GM21576 (cell line): ENCODE results near the gene JAK3.
A peak's percentile ranks its signal among the peaks of the same experiment; 100 is the strongest.

Experiments used
- ATAC-seq: cut with Tn5 transposase; IDR thresholded peaks from one replicate; pipeline ENCODE4 v1.9.1; 2021; ENCODE audit warnings: mild to moderate bottlenecking, moderate library complexity; ENCODE audit not compliant: unreplicated experiment

The JAK3 gene

DNA sequence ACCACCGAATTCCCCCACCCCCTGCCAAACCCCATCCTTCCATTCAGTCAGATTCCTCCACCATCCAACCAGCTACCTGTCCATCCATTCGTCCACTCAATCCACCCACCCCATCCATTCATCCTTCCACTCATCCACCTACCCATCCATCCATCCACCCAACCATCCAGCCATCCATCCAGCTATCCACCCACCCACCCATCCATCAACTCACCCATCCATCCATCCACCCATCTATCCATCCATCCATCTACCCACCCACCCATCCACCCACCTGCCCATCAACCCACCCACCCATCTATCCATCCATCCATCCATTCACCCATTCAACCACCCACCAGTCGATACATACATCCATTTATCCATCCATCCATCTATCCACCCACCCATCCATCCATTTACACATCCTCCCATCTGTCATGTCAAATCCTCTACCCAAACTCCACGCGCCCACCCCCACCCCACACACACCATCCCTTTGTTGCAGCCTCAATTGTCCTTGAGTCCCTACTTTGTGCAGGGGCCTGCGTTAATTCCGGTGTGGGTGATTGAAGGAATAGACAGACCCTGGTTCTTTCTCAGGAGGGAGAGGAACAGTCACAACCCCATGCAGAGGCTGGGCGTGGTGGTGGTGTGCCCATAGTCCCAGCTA, 18.7 kb upstream of the JAK3 start:
- ATAC-seq = no peak

DNA sequence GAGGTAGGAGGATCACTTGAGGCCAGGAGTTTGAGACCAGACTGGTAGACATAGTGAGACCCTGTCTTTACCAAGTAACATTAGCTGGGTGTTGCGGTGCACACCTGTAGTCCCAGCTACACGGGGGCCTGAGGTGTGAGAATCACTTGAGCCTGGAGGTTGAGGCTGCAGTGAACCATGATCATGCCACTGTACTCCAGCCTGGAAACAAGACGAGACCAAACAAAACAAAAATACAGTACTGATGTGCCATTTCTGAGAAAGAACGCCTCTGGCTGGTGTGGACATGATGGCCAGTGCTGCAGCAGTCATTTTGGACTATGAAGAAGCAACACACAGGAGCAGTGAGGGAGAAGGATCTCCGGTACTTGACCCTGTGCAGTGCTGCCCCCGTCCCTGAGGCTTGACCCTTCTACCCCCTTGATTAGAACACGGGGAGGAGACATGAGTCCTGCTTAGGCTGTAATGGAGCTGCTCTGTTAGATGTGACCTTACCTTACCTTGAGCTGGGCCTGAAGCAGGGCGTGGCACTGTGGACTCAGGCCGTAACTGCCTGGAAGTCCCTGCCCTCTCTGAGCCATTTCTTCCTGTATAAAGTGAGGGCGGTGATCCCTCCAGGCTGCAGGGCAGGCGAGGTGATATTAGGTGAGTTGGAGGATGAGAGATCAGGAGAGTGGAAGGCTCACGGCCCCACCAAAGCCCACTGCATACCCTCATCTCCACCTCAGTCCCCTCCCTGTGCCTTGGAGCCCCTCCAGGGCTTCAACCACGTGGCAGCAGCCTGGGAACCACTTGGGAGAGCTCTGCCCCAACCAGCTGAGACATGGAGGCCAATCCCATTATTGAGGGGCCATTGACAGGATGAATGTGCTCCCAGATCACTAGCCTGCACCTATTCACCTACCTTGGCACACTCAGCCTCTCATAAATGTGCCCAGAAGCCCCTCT, 17.9 kb upstream of the JAK3 start:
- no peak for ATAC-seq

- no peak for ATAC-seq
These were observed 15.9 kb upstream of the JAK3 start for GRCh38 chr19:17863520-17864182.

DNA sequence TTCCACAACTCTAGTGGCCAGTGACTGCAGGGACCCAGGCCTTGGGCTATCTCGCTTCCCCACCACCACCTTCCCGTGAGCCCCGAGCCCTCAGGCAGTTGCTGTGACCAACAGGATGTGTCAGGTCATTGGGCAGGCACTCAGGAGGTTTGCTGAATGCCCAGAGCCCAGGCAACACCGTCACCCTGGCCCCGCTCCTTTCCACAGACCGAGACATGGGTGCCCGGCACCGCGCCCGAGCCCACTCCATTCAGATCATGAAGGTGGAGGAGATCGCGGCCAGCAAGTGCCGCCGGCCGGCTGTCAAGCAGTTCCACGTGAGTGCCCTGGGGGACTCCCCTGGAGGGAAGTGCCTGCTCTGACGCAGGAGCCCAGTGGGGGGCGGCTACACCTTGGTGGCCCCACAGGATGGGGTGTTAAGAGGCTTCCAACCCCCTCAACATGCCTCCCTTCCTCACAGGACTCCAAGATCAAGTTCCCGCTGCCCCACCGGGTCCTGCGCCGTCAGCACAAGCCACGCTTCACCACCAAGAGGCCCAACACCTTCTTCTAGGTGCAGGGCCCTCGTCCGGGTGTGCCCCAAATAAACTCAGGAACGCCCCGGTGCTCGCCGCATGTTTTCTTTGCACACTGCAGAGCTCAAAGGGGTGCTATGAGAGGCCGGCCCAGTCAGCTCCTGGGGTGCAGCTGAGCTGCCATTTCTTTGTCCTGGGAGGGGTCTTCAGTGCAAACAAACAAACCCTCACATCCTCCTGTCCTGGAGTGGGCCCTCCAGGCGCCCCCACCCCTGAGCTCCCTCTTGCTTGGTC, 15.1 kb upstream of the JAK3 start:
- ATAC-seq = no peak

DNA sequence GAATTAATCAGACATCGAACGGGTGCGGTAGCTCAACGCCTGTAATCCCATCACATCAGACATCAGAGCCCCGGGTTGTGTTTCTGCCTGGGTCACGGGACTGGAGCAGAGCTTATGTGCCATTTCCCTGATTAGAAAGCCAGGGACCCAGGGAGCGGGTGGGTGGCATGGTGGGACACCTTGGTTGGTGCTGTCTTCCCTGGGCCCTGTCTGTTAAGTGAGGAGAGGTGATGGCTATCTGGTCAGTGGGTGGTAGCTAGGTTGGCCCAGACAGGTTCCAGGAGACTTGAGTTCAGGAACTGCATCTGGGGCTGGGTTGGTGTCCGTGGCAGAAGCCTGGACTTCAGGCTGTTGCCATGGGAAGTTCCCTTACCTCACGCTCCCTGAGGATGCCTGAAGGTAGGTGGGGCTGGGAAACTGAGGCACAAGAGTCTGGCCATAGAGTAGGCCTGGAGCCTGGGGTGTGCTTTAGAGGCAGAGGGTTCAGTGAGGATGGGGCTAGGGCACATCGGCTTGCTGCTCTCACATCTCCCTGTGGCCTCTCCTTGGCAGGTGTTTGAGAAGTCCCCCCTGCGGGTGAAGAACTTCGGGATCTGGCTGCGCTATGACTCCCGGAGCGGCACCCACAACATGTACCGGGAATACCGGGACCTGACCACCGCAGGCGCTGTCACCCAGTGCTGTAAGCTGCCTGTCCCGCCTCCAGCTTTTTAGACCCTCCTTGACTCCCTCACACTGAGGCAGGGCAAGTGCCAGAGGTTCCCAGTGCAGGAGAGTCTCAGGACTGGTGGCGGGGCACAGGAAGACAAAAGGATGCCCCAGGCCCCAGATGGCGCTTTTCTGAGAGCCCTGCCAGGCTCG, 14.0 kb upstream of the JAK3 start:
- no peak for ATAC-seq

- no peak for ATAC-seq
These were observed 13.2 kb upstream of the JAK3 start for GRCh38 chr19:17860993-17861360.

GRCh38 chr19:17860331-17860992, 12.7 kb upstream of the JAK3 start:
- ATAC-seq = no peak

GRCh38 chr19:17859533-17860330, 11.9 kb upstream of the JAK3 start, which contains the start of gene RPL18A:
Gene RPL18A, plus strand, starts transcription at chr19:17859910. Its CDS starts 47 bp downstream, at chr19:17859957.
- peak; percentile 93 for ATAC-seq

GRCh38 chr19:17855280-17856152, 7.7 kb upstream of the JAK3 start:
- no peak for ATAC-seq

- no peak for ATAC-seq
These were observed 6.3 kb upstream of the JAK3 start for GRCh38 chr19:17854061-17854460.

DNA sequence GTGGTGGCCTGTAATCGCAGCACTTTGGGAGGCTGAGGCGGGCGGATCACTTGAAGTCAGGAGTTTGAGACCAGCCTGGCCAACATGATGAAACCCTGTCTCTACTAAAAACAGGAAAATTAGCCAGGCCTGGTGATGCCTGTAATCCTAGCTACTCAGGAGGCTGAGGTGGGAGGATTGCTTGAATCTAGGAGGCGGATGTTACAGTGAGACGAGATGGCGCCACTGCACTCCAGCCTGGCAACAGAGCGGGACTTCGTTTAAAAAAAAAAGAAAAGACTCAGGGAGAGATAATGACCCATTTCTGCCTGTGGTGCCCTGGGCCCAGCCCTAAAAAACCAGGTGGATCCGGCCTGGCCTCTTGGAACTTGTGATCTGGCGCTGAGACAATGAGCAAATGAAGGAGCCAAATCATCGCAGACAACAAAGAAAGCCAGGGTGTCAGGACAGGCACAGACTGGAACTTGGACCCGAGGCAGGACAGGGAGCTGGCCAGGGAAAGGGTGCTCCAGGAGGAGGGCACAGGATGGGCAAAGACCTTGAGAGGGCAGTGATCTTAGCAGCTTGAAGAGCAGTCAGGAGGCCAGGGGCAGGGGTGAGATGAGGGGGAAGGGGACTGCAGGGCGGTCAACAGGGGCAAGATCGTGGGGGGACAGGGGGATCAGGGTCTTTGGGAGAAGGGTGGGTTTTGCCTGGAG, 962 bp upstream of the JAK3 start:
- ATAC-seq = no peak

DNA sequence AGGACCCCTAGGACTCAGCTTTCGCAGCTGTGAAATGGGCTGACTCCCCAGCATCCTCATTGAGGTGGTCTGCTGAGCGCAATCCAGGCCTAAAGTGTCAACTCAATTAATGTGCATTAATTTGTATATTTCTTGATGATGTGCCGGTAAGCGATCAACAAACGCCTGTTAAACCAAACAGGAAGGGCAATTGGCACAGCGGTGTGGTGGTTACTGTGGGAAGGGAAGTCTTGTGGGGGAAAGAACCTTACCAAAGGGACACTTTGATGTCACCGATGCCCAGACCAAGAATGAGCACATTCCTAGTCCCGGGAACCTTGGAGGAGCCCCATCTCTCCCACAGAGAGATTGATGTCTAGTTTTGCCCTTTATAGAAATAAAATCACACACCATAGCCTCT, 1.6 kb downstream of the JAK3 start:
- no peak for ATAC-seq

DNA sequence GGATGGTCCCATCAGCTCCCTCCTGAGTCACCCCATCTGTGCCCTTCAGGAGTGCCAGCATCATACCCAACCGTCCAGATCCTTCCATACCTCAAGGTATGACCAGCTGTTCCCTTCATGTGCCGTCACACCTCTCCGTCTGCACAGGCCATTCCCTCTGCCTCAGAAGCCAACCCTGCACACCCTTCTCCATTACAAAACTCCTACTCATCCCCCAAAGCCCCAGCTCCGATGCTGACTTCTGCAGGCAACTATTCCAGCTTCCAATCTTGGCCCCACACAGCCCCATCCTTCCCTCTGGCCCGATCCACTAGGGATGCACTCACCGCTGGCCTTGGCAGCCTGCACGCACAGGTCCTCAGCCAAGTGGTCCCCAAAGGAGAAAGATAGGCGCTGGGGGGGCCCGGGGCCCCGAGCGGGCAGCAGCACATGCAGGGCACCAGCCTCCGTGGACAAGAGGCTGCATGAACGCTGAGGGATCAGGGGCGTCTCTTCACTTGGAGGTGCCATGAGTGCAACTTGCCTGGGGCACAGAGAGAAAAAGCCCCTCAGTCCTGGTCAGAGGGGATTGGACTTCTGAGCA, 3.8 kb downstream of the JAK3 start:
- ATAC-seq = no peak

DNA sequence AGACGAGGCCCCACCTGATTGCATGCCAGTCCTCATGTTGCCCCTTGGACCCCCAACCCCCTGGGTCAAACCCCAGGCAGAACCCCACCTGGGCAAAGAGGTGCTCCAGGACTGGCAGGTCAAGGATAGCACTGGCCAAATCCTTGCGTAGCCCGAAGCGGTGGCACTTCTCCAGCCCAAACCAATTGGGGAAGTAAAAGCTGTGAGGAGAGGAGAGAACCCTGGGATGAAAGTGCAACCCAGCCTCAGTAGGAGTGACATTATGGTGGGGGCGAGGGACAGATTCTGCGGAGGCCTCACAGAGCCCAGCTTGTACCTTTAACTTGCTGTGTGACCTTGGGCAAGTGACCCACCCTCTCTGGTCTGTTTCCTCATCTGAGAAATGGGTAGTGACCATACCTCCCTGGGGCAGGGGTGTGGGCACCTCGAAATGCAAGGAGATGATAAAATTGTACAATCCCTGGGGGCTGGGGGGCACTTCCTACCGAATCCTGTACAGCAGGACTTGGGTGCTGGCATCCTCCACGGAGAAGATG, 4.4 kb downstream of the JAK3 start:
- ATAC-seq = no peak

DNA sequence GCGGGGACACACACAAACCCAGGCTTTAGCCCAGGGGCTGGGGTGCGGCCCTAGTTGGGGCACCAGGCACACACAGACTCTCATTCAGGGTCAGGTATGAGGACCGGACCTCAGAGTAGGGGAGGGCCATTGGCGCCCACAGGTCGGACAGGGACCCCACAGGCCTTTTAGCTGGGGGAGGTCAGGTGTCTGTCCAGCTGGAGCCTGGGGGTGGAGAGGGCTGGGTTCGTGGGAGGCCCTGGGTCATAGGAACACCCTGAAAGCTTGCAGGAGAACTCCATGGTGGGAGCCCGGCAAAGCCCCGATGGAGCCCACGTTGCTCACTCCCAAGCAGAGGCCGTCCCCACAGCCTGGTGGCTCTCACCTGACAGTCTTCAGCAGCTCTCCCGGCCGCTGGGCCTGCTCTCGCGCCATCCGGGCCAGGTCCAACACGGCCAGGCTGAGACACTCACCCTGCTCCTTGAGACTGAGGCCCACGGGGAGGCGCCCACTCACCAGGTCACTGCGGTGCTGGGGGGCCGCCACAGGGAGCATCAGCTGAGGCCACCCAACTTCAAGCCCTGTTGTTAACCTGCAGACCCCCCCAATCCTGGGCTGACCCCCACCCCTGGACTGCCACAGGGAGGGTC, 5.0 kb downstream of the JAK3 start:
- ATAC-seq = no peak
